ENCODE results near the gene TMEM120B. TPM values are rescaled to one million over a fixed set of nuclear protein-coding genes. Genes with fewer than 3 reads are reported as not detected.
"Not testable (repeated sequence)": the region's sequence is repeated elsewhere in the genome, so short reads cannot be mapped to it uniquely, and the experiment has no call there.

The TMEM120B gene
- total RNA-seq, 1 experiment from 2014 or later, result 15.5 TPM

DNA sequence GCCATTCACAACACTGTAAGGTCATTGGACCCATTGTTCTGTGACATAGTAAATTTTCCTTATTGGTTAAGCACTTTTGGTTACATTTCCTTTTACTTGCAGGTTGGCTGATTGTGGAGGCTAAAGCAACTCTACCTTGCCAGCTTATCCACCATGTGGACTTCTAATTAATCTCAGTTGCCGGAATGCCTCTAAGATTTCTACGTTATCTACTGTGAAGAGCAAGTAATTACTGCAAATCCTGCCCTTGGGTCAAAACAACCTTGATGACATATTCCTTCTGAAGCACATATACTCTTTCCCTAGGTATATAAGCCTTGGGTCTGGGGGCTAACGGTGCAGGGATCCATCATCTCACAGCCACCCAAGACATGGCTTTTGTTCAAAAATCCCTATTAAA is 23.6 kb upstream of the TMEM120B start:
- Mint-ChIP-seq H3K27me3 (ENCODE audit: insufficient read depth, unreplicated experiment) (no peaks in the 10 kb centered on the region), H3K27ac (ENCODE audit: unreplicated experiment) (no peak overlapping the region), H3K9me3 (ENCODE audit: unreplicated experiment) (no peaks in the 10 kb centered on the region), H3K4me3 (ENCODE audit: unreplicated experiment) (no peak overlapping the region), H3K4me1 (ENCODE audit: low read depth, unreplicated experiment) (no peaks in the 10 kb centered on the region), H3K36me3 (ENCODE audit: insufficient read depth, unreplicated experiment) (peaks cover 7% of the 10 kb centered on the region)
- no peaks in the 10 kb centered on the region for H3K9me3 ChIP-seq
- no peak overlapping the region for H3K4me3 ChIP-seq (ENCODE audit: low read depth, low read length)
- TF ChIP-seq, protein P1, sequence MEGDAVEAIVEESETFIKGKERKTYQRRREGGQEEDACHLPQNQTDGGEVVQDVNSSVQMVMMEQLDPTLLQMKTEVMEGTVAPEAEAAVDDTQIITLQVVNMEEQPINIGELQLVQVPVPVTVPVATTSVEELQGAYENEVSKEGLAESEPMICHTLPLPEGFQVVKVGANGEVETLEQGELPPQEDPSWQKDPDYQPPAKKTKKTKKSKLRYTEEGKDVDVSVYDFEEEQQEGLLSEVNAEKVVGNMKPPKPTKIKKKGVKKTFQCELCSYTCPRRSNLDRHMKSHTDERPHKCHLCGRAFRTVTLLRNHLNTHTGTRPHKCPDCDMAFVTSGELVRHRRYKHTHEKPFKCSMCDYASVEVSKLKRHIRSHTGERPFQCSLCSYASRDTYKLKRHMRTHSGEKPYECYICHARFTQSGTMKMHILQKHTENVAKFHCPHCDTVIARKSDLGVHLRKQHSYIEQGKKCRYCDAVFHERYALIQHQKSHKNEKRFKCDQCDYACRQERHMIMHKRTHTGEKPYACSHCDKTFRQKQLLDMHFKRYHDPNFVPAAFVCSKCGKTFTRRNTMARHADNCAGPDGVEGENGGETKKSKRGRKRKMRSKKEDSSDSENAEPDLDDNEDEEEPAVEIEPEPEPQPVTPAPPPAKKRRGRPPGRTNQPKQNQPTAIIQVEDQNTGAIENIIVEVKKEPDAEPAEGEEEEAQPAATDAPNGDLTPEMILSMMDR (IDR thresholded peaks at IDR 0.05; ENCODE audit: insufficient read depth in 1 of 2, low read depth in 1 of 2, low read length in 1 of 2, severe bottlenecking in 1 of 2, unreplicated experiment in 1 of 2), result no peak
- DNase-seq, result no peak
- intact Hi-C loops (cut with micrococcal nuclease; ENCODE audit: unreplicated experiment), result no loop called here
- BruUV-seq (replicated peaks), result no TSS peak
- no peaks in the 10 kb centered on the region for H3K36me3 ChIP-seq (ENCODE audit: control insufficient read depth, insufficient read depth, low read length)
- POLR2A ChIA-PET, result no interaction called here
- H3K27me3 ChIP-seq (replicated peaks; ENCODE audit: control insufficient read depth, insufficient read depth, low read length), result no peaks in the 10 kb centered on the region
- no peaks in the 10 kb centered on the region for H3K4me1 ChIP-seq
- CTCF ChIA-PET, result interaction anchor here (0.6 kb wide), 1 partner anchor 564 kb away, joined by 3 read pairs; no protein-coding TSS in a partner anchor

DNA sequence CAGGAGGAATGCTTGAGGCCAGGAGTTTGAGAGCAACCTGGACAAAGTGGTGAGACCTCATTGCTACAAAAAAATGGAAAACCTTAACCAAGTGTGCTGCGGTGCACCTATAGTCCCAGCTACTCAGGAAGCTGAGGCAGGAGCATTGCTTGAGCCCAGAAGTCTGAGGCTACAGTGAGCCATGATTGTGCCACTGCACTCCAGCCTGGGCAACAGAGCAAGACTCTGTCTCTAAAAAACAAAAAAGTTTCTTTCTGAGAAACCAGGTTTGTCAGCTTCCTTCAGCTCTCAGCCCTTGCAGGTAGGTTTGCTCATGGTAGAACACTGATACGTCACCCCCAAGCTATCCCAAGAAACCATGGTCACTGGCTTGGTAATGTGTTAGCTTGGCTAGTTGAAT is 23.1 kb upstream of the TMEM120B start:
- H3K27ac Mint-ChIP-seq (ENCODE audit: unreplicated experiment), result no peak overlapping the region
- ChIA-PET CTCF (interaction anchor here (0.6 kb wide), 1 partner anchor 564 kb away, joined by 3 read pairs; no protein-coding TSS in a partner anchor), POLR2A (no interaction called here)
- Histone ChIP-seq H3K36me3 (ENCODE audit: control insufficient read depth, insufficient read depth, low read length) (no peaks in the 10 kb centered on the region), H3K9me3 (no peaks in the 10 kb centered on the region), H3K27me3 (replicated peaks; ENCODE audit: control insufficient read depth, insufficient read depth, low read length) (no peaks in the 10 kb centered on the region), H3K4me1 (no peaks in the 10 kb centered on the region), H3K4me3 (ENCODE audit: low read depth, low read length) (no peak overlapping the region)
- H3K4me3 Mint-ChIP-seq (ENCODE audit: unreplicated experiment), result no peak overlapping the region
- TF ChIP-seq, protein P1 (IDR thresholded peaks at IDR 0.05; ENCODE audit: insufficient read depth in 1 of 2, low read depth in 1 of 2, low read length in 1 of 2, severe bottlenecking in 1 of 2, unreplicated experiment in 1 of 2), result no peak
- H3K9me3 Mint-ChIP-seq (ENCODE audit: unreplicated experiment), result no peaks in the 10 kb centered on the region
- peaks cover 7% of the 10 kb centered on the region for H3K36me3 Mint-ChIP-seq (ENCODE audit: insufficient read depth, unreplicated experiment)
- DNase-seq, result no peak
- H3K4me1 Mint-ChIP-seq (ENCODE audit: low read depth, unreplicated experiment), result no peaks in the 10 kb centered on the region
- BruUV-seq (replicated peaks), result no TSS peak
- no peaks in the 10 kb centered on the region for H3K27me3 Mint-ChIP-seq (ENCODE audit: insufficient read depth, unreplicated experiment)
- intact Hi-C loops (cut with micrococcal nuclease; ENCODE audit: unreplicated experiment), result no loop called here

DNA sequence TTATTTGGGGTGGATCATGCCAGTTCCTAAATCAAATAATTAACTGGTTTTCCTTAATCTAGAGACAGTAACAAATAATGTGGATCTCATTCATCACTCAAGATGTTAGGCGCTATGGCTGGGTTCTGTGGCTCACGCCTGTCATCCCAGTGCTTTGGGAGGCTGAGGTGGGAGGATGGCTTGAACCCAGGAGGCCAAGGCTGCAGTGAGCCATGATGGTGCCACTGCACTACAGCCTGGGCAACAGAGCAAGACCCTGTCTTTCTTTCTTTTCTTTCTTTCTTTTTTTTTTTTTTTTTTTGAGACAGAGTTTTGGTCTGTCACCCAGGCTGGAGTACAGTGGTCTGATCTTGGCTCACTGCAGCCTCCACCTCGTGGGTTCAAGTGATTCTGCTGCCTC is 19.8 kb upstream of the TMEM120B start:
- H3K36me3 Mint-ChIP-seq (ENCODE audit: insufficient read depth, unreplicated experiment); H3K4me3 Mint-ChIP-seq (ENCODE audit: unreplicated experiment); DNase-seq; H3K27me3 ChIP-seq (replicated peaks; ENCODE audit: control insufficient read depth, insufficient read depth, low read length); intact Hi-C loops (cut with micrococcal nuclease; ENCODE audit: unreplicated experiment); H3K4me1 ChIP-seq; H3K27me3 Mint-ChIP-seq (ENCODE audit: insufficient read depth, unreplicated experiment); H3K36me3 ChIP-seq (ENCODE audit: control insufficient read depth, insufficient read depth, low read length); BruUV-seq (replicated peaks); H3K4me3 ChIP-seq (ENCODE audit: low read depth, low read length); POLR2A ChIA-PET; H3K9me3 ChIP-seq; H3K4me1 Mint-ChIP-seq (ENCODE audit: low read depth, unreplicated experiment); H3K27ac Mint-ChIP-seq (ENCODE audit: unreplicated experiment); H3K9me3 Mint-ChIP-seq (ENCODE audit: unreplicated experiment): not testable (repeated sequence)
- CTCF ChIA-PET, result interaction anchor here (0.5 to 1.5 kb wide), 4 partner anchors 66 to 102 kb away, joined by 3 to 9 read pairs (median 3); partner anchors contain the start of genes ORAI1 and RHOF
